HCT116 (cell line): ENCODE data around the gene RAB25.

Experiments used
- ATF3 ChIP-seq: IDR thresholded peaks from 2 replicates; pipeline ENCODE4 v1.6.1; 2012
- CTCF ChIP-seq, 3 experiments: fragments of 200-600 bp in 1 of 3; sonication (generic) in 1 of 3; IDR thresholded peaks in 2 of 3; conservative IDR thresholded peaks in 1 of 3; 2 replicates each; pipeline ENCODE4 v1.5.1; 2012 to 2017; ENCODE audit warnings: low read depth in 2 of 3, low read length in 2 of 3, antibody characterized with exemption in 1 of 3, borderline replicate concordance in 1 of 3, control low read depth in 1 of 3, mild to moderate bottlenecking in 1 of 3, mixed read lengths in 1 of 3, mixed run types in 1 of 3, moderate library complexity in 1 of 3; ENCODE audit not compliant: insufficient read depth in 1 of 3
- EZH2 ChIP-seq: fragments of 200-600 bp; sonication (generic); IDR thresholded peaks from 2 replicates; pipeline ENCODE4 v1.6.1; 2017; ENCODE audit warnings: antibody characterized with exemption, mixed run types
- EZH2phosphoT487 ChIP-seq: fragments of 200-600 bp; IDR thresholded peaks from 2 replicates; pipeline ENCODE4 v1.6.1; 2018; ENCODE audit warnings: antibody characterized with exemption, borderline replicate concordance
- MAX ChIP-seq: IDR thresholded peaks from 2 replicates; pipeline ENCODE4 v1.6.1; 2012
- POLR2A ChIP-seq: IDR thresholded peaks from 2 replicates; pipeline ENCODE4 v1.7.0; 2011; ENCODE audit warnings: borderline replicate concordance; ENCODE audit not compliant: insufficient read depth, insufficient read length; ENCODE audit errors: extremely low read depth
- POLR2AphosphoS5 ChIP-seq: IDR thresholded peaks from 2 replicates; pipeline ENCODE4 v1.6.1; 2011; ENCODE audit warnings: mild to moderate bottlenecking, low read depth, low read length, moderate library complexity
- SP1 ChIP-seq: IDR thresholded peaks from 2 replicates; pipeline ENCODE4 v1.6.1; 2012; ENCODE audit warnings: low read depth
- SRF ChIP-seq: IDR thresholded peaks from 2 replicates; pipeline ENCODE4 v1.6.1; 2012; ENCODE audit warnings: low read depth
- YY1 ChIP-seq: IDR thresholded peaks from 2 replicates; pipeline ENCODE4 v1.6.1; 2011; ENCODE audit warnings: low read length, low read depth, moderate library complexity, mild to moderate bottlenecking; ENCODE audit not compliant: insufficient replicate concordance; ENCODE audit errors: extremely low read depth
- ZBTB33 ChIP-seq: IDR thresholded peaks from 2 replicates; pipeline ENCODE4 v1.6.1; 2011; ENCODE audit warnings: mild to moderate bottlenecking, low read length, moderate library complexity; ENCODE audit not compliant: insufficient replicate concordance; ENCODE audit errors: extremely low read depth

- no peak for TF ChIP-seq EZH2phosphoT487
- no peak for TF ChIP-seq POLR2A
- TF ChIP-seq YY1, result no peak
- TF ChIP-seq CTCF (IDR thresholded peaks at IDR 0.05 in 2 of 3, conservative IDR thresholded peaks at IDR 0.05 in 1 of 3; ENCODE audit: borderline replicate concordance in 1 of 3, insufficient read depth in 1 of 3, low read depth in 2 of 3, low read length in 2 of 3), result no peak
- no peak for TF ChIP-seq ATF3
- no peak for TF ChIP-seq ZBTB33
- TF ChIP-seq EZH2, result no peak
- TF ChIP-seq SP1, result no peak
- no peak for TF ChIP-seq POLR2AphosphoS5
- no peak for TF ChIP-seq MAX
- TF ChIP-seq SRF, result no peak
These were observed 39.4 kb downstream of the RAB25 start for GRCh38 chr1:156100205-156100995.
